Measurements from ENCODE around the gene OR2S2.
"Not testable (repeated sequence)": the region's sequence is repeated elsewhere in the genome, so short reads cannot be mapped to it uniquely, and the experiment has no call there.

DNA sequence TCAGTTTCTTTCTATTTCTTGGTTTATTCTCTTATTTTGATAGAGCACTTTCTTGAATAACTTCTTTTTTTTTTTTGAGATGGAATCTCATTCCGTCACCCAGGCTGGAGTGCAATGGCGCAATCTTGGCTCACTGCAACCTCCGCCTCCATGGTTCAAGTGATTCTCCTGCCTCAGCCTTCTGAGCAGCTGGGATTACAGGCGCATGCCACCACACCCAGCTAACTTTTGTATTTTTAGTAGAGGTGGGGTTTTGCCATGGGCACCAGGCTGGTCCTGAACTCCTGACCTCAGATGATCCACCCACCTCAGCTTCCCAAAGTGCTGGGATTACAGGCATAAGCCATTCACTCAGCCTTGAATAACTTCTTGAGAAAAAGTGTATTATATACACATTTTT, 39.1 kb upstream of the OR2S2 start:
- TF ChIP-seq POLR2A (IDR thresholded peaks at IDR 0.05; ENCODE audit: low read depth, low read length); TAF1 (IDR thresholded peaks at IDR 0.05; ENCODE audit: borderline replicate concordance, low read depth, low read length); POLR2AphosphoS5 (IDR thresholded peaks at IDR 0.05; ENCODE audit: low read depth, low read length): not testable (repeated sequence)

All from GM12892 (cell line).